Epidermal melanocyte (primary cell): ENCODE results near the gene YIF1A.
"Not testable (repeated sequence)": the region's sequence is repeated elsewhere in the genome, so short reads cannot be mapped to it uniquely, and the experiment has no call there.

Source experiments
- DNase-seq: peaks from one replicate; pipeline ENCODE4 v3.0.0; 2011; ENCODE audit warnings: low spot score; ENCODE audit not compliant: insufficient read length

Gene YIF1A

GRCh38 chr11:66311965-66312548 lies 23.1 kb upstream of the YIF1A start:
- peak; percentile 66 for DNase-seq

GRCh38 chr11:66311470-66311964 lies 22.6 kb upstream of the YIF1A start:
- DNase-seq = no peak

GRCh38 chr11:66310803-66311440 lies 22.0 kb upstream of the YIF1A start:
- DNase-seq = not testable (repeated sequence)

GRCh38 chr11:66310324-66310723 lies 21.4 kb upstream of the YIF1A start:
- DNase-seq = no peak

GRCh38 chr11:66309475-66309874 lies 20.5 kb upstream of the YIF1A start:
- DNase-seq = no peak

GRCh38 chr11:66302656-66303055 lies 13.7 kb upstream of the YIF1A start:
- no peak for DNase-seq

GRCh38 chr11:66299186-66299585 lies 10.2 kb upstream of the YIF1A start:
- no peak for DNase-seq

GRCh38 chr11:66297610-66298009 lies 8.7 kb upstream of the YIF1A start:
- no peak for DNase-seq

- DNase-seq = no peak
Observed at GRCh38 chr11:66294626-66295620, 6.0 kb upstream of the YIF1A start.

GRCh38 chr11:66293777-66294625 lies 5.1 kb upstream of the YIF1A start:
- no peak for DNase-seq

- DNase-seq = no peak
Observed at GRCh38 chr11:66293352-66293751, 4.4 kb upstream of the YIF1A start.

GRCh38 chr11:66292543-66293332 lies 3.8 kb upstream of the YIF1A start:
- DNase-seq = no peak

GRCh38 chr11:66291706-66292542 lies 3.0 kb upstream of the YIF1A start, which contains the start of gene TMEM151A:
TMEM151A (plus strand) TSS chr11:66291894; CDS start chr11:66292014, 120 bp downstream.
- DNase-seq = no peak

- peak; percentile 12 for DNase-seq
Observed at GRCh38 chr11:66291303-66291705, 2.4 kb upstream of the YIF1A start.

GRCh38 chr11:66290330-66290621 lies 1.3 kb upstream of the YIF1A start:
- DNase-seq = no peak

GRCh38 chr11:66289548-66290329 lies 796 bp upstream of the YIF1A start:
- peak; percentile 86 for DNase-seq

GRCh38 chr11:66287889-66288670 lies 863 bp downstream of the YIF1A start:
- peak; percentile 18 for DNase-seq
